Left renal cortex interstitium (tissue), 4 donors: ENCODE measurements around the gene JAZF1. TPM values are rescaled to one million over a fixed set of nuclear protein-coding genes. Genes with fewer than 3 reads are reported as not detected.

ENCODE experiments used
- DNase-seq, 4 donors: peaks; one replicate each; pipeline ENCODE4 v3.0.0-alpha.2; 2013; ENCODE audit warnings: low read depth in 4 of 4, low spot score in 2 of 4, missing footprints in 1 of 4
- polyA plus RNA-seq, 4 donors: library from polyadenylated mRNA; unstranded; fragments of 120-200 nt; gene quantifications; one replicate each; pipeline ENCODE4 v1.2.1, GENCODE V29; 2013; ENCODE audit not compliant: insufficient read length in 4 of 4

Gene JAZF1
- polyA plus RNA-seq, 4 donors = 10.9 to 15.5 (median 13.3) TPM

DNA sequence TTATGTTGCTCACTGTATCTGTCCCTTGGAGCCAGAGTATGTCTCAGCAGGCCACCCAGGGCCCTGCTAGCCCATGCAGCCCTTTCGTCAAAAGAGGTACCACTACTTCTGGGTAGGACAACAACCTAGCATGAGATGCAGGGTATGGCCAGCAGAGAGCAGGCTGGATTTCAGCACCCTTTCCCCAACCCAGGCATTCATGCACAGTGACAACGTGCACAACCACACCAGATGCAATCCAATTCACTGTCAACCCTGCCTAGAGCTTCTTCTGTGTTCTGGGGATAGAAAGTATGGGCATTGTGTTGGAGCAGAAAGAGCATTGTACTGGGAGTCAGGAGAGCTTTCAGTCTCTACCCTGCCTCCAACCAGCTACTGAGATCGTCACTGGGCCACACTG lies 37.9 kb downstream of the JAZF1 start:
- no peak for DNase-seq

DNA sequence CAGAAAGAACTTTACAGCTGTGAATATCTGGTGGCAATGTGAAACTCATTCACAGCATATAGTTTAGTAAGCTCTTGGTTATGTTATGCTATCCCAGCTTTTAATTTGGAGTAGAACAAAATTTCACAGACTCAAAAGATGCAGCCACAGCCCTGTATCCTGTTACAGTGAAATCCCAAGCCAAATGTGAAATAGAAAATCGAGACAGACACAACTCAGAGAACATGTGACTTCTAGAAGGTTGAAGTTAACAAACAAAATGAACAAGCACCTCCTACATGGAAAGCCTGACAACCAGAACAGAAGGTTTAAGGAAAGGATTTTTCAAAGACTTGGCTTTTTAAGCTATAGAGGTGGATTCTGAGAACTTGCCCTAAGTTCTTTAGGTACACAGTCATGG lies 39.6 kb downstream of the JAZF1 start:
- no peak for DNase-seq

DNA sequence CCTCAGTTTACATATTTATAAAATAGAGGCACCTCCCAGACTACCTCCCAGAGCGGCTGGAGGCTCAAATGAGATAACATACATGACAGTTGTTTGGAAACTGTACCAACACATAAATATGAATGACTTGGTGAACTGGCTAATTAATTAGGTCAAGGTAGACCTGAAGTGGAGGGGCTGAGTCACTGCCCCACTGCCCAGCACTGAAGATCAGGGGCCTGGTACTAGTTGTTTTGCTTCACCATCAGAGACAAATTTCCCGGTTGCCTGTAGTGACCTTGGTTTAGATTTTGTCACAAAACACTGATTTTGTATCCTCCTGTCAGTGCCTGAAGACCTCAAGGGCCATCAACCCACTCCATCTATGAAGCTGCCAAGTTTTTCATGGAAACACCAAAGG lies 41.8 kb downstream of the JAZF1 start:
- no peak for DNase-seq

DNA sequence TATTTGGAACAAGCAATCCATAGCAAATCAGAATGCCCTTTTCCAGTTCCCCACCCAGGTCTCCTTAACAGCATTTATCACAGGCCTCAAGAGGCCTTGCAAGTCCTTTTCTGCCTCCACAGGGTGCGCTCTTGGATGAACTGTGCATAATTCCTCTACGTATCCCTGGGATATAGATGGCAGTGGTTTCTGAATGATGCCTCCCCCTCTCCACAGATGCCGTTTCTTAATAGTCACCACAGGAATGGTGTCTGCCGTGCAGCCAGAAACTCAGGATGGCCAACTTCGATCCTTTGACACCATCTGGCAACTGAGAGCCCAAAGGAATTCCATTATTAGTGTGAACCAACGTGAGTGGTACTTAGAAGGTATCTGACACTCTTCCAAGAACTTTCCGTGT lies 43.1 kb downstream of the JAZF1 start:
- no peak for DNase-seq

DNA sequence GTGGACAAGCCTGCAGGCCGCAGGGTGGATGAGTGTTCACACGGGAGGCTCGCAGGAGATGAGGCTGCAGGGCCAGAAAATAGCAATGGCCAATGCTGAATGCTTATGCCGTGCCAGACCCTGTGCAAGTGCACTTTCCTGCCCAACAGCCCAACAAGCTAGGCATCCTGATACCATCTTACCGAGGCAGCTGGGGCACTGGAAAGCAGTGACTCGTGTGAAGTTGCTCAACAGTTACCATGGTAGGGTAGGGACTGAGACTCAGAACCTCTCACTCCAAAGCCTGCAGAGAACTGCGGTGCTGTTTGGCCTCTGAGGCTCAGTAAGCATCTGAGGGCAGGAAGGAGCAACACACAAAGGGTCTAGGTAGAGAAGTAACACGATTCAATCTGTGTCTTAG lies 43.7 kb downstream of the JAZF1 start:
- no peak for DNase-seq

DNA sequence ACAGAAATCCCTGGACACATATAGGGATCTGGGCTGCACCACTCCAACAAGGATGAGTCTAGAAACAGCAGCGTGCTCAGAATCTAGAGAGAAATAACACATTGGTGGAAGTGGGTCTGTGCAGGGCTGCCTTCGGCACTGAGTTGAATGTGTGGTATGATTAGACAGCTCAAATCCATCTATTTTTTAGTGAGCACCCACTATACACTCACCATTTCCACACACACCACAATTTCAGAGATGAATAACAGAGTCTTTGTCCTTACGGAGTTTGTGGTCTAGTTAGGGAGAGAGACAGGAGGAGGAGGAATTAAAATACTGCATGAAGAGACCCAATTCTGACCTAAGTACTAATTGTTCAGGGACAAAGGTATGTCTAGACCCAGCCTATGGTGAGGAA lies 44.2 kb downstream of the JAZF1 start:
- DNase-seq = no peak

DNA sequence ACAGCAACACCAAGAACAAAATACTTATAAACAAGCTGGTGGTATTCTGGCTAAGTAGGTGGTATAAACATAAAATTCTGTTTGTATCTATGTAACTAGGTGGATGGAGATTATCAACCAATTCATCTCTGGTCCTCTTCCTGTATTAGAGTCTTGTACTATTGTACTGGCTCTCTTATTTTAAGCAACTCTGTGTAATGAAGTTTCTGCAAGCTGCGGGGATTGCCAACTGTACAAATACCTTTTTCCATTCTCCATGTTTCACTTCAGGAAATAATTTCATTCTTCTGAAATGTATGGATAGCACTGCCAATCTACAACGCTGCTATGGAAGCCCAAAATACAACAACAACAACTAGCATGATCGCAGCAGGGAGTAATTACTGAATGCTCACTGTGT lies 44.8 kb downstream of the JAZF1 start:
- DNase-seq = no peak

DNA sequence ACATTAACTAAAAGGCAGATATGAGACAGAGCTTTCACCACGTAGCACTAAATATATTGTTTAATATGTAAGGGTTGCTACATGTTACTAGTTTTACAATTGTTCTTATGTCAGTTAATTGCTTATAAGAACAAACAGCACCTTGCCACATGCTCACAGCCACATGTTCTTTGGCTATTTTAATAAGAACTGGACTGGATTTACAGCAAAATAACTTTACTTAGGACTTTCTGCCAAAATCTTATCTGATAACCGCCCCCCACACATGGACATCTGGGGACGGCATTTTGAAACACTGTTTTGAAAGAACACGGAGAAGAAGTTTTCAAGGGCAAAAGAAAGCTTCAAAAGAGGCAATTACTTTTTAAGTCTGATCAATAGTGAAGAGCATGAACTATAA lies 45.3 kb downstream of the JAZF1 start:
- DNase-seq = no peak

DNA sequence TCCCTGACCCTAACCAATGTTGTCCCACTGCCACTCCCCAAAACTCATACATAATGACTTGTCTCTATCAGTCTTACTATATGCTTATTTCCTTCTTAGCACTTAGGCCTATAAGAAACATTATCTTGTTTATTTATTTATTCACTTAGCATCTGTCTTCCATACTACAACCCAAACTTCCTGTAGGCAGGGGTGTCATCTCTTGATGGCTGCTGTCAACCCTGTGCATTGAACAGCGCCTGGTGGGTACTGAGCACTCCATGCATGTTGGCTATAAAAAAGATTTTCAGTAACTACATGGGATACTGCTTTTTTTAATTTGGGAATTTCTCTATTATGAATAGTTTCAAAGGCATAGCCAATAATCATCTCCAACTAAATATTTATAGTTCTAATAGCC lies 46.7 kb downstream of the JAZF1 start:
- no peak for DNase-seq

DNA sequence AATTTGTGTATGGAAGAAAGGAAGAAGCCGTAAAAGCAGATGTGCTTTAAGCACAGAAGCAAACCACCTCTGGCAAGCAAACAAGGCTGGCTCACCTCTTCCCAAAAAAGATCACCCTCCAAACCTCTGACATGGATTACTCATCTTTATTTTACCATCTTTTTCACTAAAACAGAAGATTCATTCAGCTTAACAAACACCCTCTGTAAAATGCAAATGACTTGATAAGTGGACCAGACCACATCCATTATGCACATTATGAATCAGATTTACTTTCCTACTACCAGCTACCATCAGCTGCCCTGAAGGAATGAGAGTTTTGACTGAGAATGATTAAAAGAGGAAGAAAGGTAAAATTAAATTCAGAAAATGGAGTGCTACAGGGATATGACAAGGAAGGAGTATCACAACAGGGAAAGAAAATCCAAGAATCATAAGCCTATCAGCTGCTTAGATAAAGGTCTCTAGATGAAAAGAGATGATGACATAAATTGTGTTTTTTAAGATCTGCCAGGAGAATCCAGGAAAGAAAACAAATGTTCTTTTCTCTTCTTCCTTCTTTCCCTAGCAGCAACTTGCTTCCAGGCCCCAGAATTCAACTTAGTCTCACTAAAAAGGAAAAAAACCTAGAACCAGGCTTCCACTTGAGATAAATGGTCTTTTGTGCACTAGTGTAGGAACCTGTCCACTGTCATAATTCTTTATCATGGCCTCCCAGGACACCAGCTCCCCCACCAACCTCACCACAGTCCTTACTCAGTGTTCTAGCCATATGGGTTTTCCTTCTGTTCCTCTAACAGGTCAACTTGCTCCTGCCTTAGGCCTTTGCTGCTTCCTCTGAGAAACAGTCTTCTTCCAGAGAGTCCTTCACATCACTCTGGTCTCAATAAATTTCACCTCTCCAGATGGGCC lies 47.4 kb downstream of the JAZF1 start:
- no peak for DNase-seq

DNA sequence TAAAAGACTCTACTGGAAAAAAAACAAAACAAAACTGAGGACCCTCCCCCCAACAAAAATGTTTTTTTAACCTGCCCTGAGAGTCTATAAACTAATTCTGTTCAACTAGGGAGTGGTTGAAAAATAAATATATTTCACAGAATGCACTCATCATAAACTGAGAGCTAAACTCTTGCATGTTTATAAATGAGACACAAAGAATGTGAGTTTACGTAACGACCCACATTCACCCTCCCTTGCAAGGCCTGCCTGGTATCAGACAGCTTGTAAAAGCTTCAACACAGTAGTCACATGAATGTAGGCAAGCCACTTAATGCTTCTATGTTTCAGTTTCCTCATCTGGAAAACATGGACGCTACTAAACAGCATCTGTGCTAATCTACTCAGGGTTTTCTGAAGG lies 50.3 kb downstream of the JAZF1 start:
- DNase-seq = no peak

DNA sequence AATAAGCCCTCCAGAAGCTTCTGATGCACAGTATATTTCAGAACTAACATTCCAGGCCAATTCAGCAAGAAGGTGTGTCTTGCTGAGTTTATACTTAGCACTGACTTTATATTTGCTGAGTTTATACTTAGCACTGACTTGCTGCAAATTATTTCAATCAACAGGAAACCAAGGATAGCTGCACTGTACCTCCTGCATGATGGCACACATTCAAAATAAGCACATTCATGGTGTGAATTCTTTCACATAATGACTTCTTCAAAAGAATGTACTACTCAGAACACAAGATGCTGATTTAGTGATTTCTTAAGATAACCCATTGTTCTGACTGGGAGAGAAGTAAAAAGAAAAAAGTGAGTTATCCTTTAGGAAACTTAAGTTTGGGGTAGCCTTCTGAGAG lies 52.0 kb downstream of the JAZF1 start:
- no peak for DNase-seq

DNA sequence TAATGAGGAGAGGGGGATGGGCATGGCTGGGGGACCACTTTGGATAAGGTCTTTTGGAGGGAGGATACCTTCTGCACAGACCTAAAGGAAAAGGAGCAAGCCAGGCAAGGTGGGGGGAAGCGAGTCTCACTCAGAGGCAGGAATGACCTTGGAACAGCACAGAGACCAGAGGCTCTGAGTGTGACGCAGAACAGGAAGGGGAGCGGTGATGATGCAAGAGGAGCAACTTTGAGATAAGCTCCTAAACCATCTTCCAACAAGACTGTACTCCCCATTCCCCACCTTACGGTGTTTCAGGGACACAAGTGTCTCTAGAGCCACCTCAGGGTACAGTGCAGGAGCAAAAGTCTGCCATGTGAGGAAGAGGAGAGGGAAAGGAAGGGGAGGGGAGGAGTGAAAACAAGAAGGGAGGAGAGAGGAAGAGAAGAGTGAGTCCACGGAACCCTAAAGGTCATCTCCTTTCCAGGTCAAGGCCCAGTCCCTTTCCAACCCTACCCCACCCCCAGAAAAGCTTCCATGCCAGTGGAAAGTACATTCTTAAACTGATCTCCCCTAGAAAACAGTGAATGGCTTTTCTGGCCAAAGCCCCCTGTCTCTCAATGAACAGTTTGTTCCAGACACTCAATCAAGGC lies 54.1 kb downstream of the JAZF1 start:
- DNase-seq = no peak

DNA sequence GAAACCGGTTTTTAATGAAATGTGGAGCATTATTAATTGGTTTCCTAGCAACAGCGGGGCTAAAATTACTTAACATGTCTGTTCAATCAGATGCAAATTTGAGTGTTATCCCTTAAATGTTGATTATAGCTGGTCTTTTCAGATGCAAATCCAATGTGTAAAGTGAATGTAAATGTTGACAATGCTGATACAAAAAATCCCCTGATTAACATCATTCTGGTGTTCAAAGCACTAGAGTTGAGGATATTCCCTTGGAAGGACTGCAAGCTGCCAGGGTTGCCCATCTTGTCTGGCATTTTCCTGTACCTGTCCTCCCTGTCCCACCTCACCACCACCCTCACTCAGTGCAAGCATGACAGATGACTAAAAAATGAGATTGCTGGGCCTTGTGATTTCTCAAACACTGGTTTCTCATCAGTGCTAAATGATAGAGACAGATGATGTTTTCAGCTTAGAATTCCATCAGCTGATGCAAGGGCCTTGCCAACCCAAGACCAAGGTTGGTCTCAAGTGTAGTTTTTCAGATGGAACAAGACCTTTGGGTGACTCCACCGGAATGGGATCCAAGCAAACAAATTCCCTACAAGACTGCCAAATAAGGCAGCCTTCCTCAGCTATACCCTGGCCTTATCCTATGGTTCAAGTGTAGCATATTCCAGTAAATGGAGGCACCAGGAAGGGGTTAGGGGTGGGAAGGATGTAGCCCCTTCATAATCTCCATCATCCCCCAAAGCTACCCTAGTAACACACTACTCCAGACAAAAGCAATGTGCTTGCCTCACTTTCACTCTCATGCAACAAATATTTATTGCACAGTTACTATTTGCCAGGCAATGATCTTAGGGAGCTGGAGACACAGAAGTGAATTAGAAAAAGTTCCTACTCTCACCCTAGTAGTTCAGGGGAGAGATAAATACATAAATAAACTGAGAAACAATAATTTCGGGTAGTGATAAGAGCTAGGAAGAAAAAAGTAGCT lies 54.9 kb downstream of the JAZF1 start:
- DNase-seq = no peak

DNA sequence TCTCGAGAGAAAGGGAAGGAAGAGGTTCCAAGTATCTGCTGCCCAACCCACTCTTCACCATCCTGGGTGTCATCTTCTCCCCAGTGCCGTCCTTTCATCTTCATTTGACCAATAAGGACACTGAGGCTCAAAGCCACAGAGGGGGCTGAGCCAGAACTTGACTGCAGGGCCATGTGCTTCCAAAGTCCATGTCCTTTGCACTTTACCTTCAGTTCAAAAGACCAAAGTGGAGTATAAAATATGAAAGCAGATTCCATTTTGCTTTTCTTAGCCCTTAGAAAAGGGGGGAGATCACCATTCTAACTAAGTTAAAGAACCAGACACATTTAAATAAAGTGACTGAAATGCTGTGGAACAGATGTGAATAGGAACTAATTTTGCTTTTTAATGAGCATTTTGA lies 56.2 kb downstream of the JAZF1 start:
- no peak for DNase-seq

DNA sequence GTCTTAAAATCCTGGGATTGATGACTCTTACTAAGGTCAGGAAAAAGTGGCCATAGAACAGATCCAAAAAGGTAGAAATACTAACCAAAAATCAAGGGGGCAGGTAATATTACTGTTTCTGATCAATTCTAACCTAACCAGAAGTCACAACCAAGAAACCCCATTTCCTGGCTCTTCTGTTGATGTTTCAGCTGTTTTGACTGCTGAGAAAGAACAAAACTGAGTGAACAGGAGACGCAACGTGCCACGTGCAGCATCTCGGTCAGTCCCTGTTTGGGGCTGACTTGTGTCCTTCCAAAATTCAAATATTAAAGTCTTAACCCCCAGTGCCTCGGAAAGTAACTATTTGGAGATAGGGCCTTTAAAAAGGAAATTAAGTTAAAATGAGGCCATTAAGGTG lies 56.8 kb downstream of the JAZF1 start:
- DNase-seq = no peak

DNA sequence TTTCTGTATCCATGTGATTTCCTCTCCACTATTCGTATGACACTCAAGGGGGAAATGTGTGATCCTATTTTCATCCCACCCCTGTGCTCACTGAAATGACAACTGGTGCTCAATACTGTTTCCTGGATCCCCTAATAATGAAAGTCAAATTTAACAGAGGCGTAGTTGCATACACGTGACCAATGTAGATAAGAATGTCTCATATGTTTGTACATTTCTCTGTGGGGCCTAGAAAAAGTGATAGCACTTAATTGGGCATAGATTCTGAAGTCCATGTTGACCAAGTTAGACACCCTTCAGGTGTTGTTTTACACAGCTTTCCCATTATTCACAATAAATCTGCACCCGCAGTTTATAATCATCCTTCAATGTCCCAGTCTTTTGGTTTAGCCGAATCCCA lies 59.1 kb downstream of the JAZF1 start:
- DNase-seq = no peak

DNA sequence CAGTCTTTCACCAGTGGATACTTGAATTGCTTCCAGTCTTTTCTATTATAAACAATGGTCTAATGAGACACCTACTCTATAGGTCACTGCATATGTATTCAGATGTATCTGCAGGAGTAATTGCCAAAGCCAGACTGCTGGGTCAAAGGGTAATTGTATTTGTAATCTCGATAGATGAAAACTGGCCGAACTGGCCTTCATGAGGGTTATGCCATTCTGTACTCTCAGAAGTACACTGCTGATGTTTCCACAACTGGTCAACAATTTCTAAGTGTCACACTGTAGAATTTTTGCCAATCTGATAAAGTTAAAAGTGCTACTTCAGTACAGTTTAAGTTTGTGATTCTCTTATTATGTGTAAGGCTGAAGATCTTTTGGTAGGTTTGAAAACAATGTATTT lies 64.6 kb downstream of the JAZF1 start:
- no peak for DNase-seq

DNA sequence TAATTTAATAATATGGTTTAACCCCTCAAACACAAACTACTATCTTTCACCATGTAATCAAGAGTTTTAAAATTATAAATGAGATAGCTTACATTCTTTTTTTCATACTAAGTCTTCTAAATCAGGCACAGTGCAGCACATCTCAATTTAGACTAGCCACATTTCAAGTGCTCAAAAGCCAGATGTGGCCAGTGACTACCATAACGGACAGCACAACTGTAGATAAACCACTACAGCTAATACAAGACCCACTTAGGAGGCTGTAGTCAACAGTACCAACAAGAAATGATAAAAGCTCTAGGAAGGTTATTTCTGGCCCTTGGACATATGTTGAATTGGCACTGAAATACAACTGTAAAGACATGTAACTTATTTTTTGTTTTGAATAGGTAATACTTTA lies 65.3 kb downstream of the JAZF1 start:
- DNase-seq = no peak

DNA sequence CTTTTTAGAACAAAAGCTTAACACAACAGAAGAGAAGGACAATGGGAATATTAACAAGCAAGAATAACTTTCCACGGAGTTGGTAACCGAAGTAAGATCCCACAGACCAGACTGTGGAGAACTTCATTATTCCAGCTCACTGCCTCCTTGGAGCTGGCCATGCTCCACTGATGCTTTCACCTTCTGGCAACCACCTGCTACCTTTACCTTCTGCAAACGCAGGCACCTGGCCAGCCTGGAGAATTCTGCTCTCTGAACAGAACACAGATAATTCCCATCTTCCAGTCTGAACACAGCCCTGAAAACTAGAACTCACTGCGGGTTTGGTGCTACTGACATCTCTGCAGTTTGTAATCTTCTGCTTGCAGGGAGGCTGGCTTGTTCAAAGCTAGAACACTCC lies 66.5 kb downstream of the JAZF1 start:
- DNase-seq = no peak

DNA sequence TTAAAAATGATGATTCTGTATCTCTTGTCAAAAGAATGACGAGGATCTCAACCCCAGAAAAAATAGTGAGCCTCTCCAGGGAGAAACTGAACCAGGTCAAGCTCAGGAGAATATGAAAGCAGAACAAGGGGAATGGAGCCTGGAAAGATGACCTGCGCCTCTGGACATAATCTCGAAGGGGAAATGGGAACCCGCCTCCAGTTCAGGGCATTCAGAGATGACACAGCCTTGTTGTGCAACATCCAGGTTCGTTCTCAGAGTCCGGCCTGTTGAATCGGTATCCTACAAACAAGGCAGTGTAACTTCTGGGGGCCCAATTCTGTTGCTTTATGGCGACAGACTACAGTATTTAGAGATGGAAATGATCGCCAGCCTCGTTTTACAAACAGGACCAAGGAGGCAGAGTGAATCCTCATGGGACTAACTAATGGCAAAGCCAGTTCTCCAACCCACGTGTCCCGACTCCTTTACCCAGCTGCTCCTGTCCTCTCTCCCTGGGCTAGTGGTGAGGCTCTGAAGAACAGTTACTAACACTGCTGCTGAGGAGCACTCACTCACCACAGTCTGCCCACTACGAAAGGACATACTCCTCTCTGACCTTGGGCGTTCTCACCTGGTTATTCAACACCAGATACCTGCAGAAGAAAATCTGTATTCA lies 67.6 kb downstream of the JAZF1 start:
- DNase-seq = no peak
